ENCODE results near the gene TMEM52. TPM values are rescaled to one million over a fixed set of nuclear protein-coding genes. Genes with fewer than 3 reads are reported as not detected.

Gene TMEM52
- total RNA-seq, 1 experiment from 2014 or later = 9.6 TPM

DNA sequence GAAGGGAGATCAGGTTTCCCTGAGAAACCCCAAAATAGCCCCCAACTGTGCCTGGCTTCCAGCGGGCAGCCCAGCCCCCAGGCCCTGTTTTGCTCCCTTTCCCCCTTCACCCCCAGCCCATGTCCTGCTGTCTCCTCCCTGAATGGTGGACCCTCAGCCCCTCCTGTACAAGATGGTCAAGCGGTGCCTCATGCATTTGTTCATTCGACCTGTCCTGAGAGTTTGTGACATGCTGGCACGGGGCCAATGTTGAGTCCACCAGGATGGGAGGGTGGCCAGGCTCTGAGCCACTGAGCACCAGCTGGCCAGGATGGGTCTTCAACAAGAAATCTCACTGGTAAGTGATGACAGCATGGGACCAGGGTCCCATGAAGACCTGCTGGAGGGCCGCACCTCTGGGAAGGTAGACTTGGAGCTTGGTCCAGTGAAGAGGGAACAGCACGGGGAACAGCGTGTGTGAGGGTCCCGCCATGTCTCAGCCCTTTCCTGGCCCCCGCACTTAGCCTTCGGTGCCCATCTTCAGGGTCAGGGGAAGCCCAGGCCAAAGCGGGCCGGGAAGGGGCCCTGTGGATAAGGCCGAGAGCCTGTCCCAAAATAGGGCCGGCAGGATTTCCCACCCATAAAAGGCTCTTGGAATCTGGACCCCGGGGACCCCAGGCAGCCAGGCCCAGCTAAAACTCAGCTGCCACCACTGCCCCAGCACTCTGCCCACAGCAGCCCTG, 3.9 kb downstream of the TMEM52 start, which contains the start of gene CALML6:
TSS of gene CALML6 (plus strand) at position 290 of the 722 bp plus-strand sequence. CDS start at position 311, 21 bp downstream.
- Histone ChIP-seq H2BK20ac (ENCODE audit: low read depth, low read length, poor library complexity, severe bottlenecking) (no peak within 1 kb of the TSS), H4K5ac (ENCODE audit: insufficient read length, low read depth, low read length) (no peak within 1 kb of the TSS), H3K9ac (ENCODE audit: extremely low read depth, insufficient read length, low read length) (no peak within 1 kb of the TSS), H3K14ac (ENCODE audit: insufficient read depth, low read length) (peak within 1 kb of the TSS; percentile 23; the same call in 1 of the 2 replicates), H3K27ac (ENCODE audit: insufficient read length, low read depth, low read length) (no peak within 1 kb of the TSS), H4K20me1 (ENCODE audit: control insufficient read depth, insufficient read depth, insufficient read length) (no peaks in the 10 kb centered on the region), H3K23me2 (ENCODE audit: insufficient read length, low read depth, low read length, poor library complexity, severe bottlenecking) (no peaks in the 10 kb centered on the region), H3K4ac (ENCODE audit: low read depth, low read length) (no peak within 1 kb of the TSS), H3K79me1 (ENCODE audit: insufficient read depth, low read depth, low read length, poor library complexity, severe bottlenecking) (no peaks in the 10 kb centered on the region), H3K4me2 (ENCODE audit: insufficient read depth, insufficient read length, low read length) (no peak within 1 kb of the TSS), H2BK120ac (ENCODE audit: low read depth, low read length, poor library complexity, severe bottlenecking) (no peak within 1 kb of the TSS), H4K91ac (ENCODE audit: insufficient read length, low read depth, low read length) (no peak within 1 kb of the TSS), H3K18ac (ENCODE audit: insufficient read length, low read depth, low read length) (no peak within 1 kb of the TSS), H4K8ac (replicated peaks; ENCODE audit: insufficient read length, low read depth, low read length) (no peak within 1 kb of the TSS), H3K4me1 (ENCODE audit: insufficient read depth, low read length) (no peaks in the 10 kb centered on the region), H3K9me3 (ENCODE audit: control insufficient read depth, low read depth, low read length) (no peaks in the 10 kb centered on the region), H3K56ac (ENCODE audit: insufficient read length, low read depth, low read length) (no peak within 1 kb of the TSS), H2AFZ (ENCODE audit: low read length) (no peak within 1 kb of the TSS), H3K23ac (ENCODE audit: insufficient read length, low read depth, low read length) (no peak within 1 kb of the TSS), H2BK5ac (ENCODE audit: insufficient read length, low read length) (no peak within 1 kb of the TSS), H3T11ph (ENCODE audit: low read length) (no peak within 1 kb of the TSS), H2AK5ac (ENCODE audit: insufficient read length, low read length) (no peak within 1 kb of the TSS), H3K27me3 (ENCODE audit: insufficient read depth, low read length) (no peaks in the 10 kb centered on the region), H2BK15ac (ENCODE audit: low read depth, low read length) (no peak within 1 kb of the TSS), H3K79me2 (ENCODE audit: insufficient read depth, low read length) (no peaks in the 10 kb centered on the region), H2BK12ac (ENCODE audit: insufficient read length, low read depth, low read length) (no peak within 1 kb of the TSS)
- no CpG with 5 or more reads among the region's 15 CpGs for WGBS (ENCODE audit: extremely low coverage, insufficient read length, low lambda C conversion rate)
- TF ChIP-seq, protein P1, sequence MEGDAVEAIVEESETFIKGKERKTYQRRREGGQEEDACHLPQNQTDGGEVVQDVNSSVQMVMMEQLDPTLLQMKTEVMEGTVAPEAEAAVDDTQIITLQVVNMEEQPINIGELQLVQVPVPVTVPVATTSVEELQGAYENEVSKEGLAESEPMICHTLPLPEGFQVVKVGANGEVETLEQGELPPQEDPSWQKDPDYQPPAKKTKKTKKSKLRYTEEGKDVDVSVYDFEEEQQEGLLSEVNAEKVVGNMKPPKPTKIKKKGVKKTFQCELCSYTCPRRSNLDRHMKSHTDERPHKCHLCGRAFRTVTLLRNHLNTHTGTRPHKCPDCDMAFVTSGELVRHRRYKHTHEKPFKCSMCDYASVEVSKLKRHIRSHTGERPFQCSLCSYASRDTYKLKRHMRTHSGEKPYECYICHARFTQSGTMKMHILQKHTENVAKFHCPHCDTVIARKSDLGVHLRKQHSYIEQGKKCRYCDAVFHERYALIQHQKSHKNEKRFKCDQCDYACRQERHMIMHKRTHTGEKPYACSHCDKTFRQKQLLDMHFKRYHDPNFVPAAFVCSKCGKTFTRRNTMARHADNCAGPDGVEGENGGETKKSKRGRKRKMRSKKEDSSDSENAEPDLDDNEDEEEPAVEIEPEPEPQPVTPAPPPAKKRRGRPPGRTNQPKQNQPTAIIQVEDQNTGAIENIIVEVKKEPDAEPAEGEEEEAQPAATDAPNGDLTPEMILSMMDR (conservative IDR thresholded peaks at IDR 0.05) = no peak
- Mint-ChIP-seq H3K36me3 (ENCODE audit: insufficient read depth in 1 of 3, low read depth in 3 of 3) (no peaks in the 10 kb centered on the region; a peak in 1 of 7 replicates), H3K4me3 (no peak within 1 kb of the TSS), H3K27ac (peak within 1 kb of the TSS in 2 of 3 experiments; percentile 27 to 67; a peak in 1 of 7 replicates), H3K9me3 (no peaks in the 10 kb centered on the region), H3K27me3 (ENCODE audit: low read depth) (no peaks in the 10 kb centered on the region; the same call in none of the 2 replicates), H3K4me1 (peaks cover 9 to 32% of the 10 kb centered on the region in 2 experiments)
- peak; percentile 24 for DNase-seq

Measured in H9 (cell line).